SK-N-SH (cell line): Measurements from ENCODE around the gene DDAH1. TPM values are rescaled to one million over a fixed set of nuclear protein-coding genes. Genes with fewer than 3 reads are reported as not detected.

Source experiments
- CTCF ChIA-PET: fragments of 300-600, 350-600 bp; formaldehyde crosslinking; extraction: SDS; loops from one replicate; lab custom pipeline; 2021; lab: Yijun Ruan, JAX
- POLR2A ChIA-PET: fragments of 350-600 bp; sonication (Branson Sonifier 250); formaldehyde crosslinking; extraction: SDS; loops from one replicate; lab custom pipeline; 2020; ENCODE audit warnings: antibody characterized with exemption, inconsistent platforms; lab: Yijun Ruan, JAX
- DNase-seq: peaks from one replicate; pipeline ENCODE4 v3.0.0; 2012
- H2AFZ ChIP-seq: fragments of 200-600 bp; sonication (generic); 2 replicates; pipeline ENCODE4 v1.8.1; 2016; ENCODE audit warnings: antibody characterized with exemption, mild to moderate bottlenecking, low read depth
- H3F3A ChIP-seq: fragments of 200-600 bp; sonication (generic); replicated peaks from 2 replicates; pipeline ENCODE3; 2016; ENCODE audit warnings: antibody characterized with exemption, mild to moderate bottlenecking; ENCODE audit not compliant: insufficient read depth
- H3K27ac ChIP-seq, 2 experiments: fragments of 200-500 bp in 1 of 2; fragments of 200-600 bp in 1 of 2; sonication (Bioruptor generic) in 1 of 2; sonication (generic), shearing (Covaris generic) in 1 of 2; 2 replicates each; pipeline versions ENCODE4 v1.5.1 to v1.6.1; 2014 to 2016; ENCODE audit warnings: low read depth in 2 of 2, inconsistent platforms in 1 of 2, low read length in 1 of 2, mild to moderate bottlenecking in 1 of 2, mixed read lengths in 1 of 2
- H3K27me3 ChIP-seq: fragments of 200-600 bp; sonication (generic), shearing (Covaris generic); 2 replicates; pipeline ENCODE4 v1.6.1; 2016; ENCODE audit warnings: mixed run types; ENCODE audit not compliant: insufficient read depth
- H3K36me3 ChIP-seq, 2 experiments: fragments of 200-500 bp in 1 of 2; fragments of 200-600 bp in 1 of 2; sonication (Bioruptor generic) in 1 of 2; sonication (generic) in 1 of 2; replicated peaks in 1 of 2; 2 replicates each; pipeline versions ENCODE3 to v1.5.1; 2014 to 2016; ENCODE audit warnings: low read length in 1 of 2, mild to moderate bottlenecking in 1 of 2; ENCODE audit not compliant: insufficient read depth in 2 of 2, control insufficient read depth in 1 of 2
- H3K4me1 ChIP-seq, 2 experiments: fragments of 200-500 bp in 1 of 2; fragments of 200-600 bp in 1 of 2; sonication (Bioruptor generic) in 1 of 2; sonication (generic), shearing (Covaris generic) in 1 of 2; 2 replicates each; pipeline versions ENCODE4 v1.5.1 to v1.6.1; 2014 to 2016; ENCODE audit warnings: low read depth in 1 of 2, low read length in 1 of 2, mixed run types in 1 of 2; ENCODE audit not compliant: insufficient read depth in 2 of 2, control insufficient read depth in 1 of 2
- H3K4me2 ChIP-seq: fragments of 200-600 bp; sonication (generic), shearing (Covaris generic); 2 replicates; pipeline ENCODE4 v1.6.1; 2017; ENCODE audit warnings: mixed run types
- H3K4me3 ChIP-seq, 2 experiments: fragments of 200-500 bp in 1 of 2; fragments of 200-600 bp in 1 of 2; sonication (Bioruptor generic) in 1 of 2; sonication (generic), shearing (Covaris generic) in 1 of 2; 2 replicates each; pipeline versions ENCODE4 v1.5.1 to v1.8.1; 2014 to 2016; ENCODE audit warnings: low read depth in 2 of 2, inconsistent platforms in 1 of 2, low read length in 1 of 2, mild to moderate bottlenecking in 1 of 2, mixed read lengths in 1 of 2, moderate library complexity in 1 of 2
- H3K79me2 ChIP-seq: fragments of 200-600 bp; sonication (generic); 2 replicates; pipeline ENCODE4 v1.8.1; 2017; ENCODE audit warnings: mild to moderate bottlenecking; ENCODE audit not compliant: insufficient read depth
- H3K9ac ChIP-seq: fragments of 200-600 bp; sonication (generic); 2 replicates; pipeline ENCODE4 v1.6.1; 2017; ENCODE audit warnings: mixed run types
- H3K9me2 ChIP-seq: fragments of 200-600 bp; sonication (generic); 2 replicates; pipeline ENCODE4 v1.6.1; 2017; ENCODE audit warnings: mixed run types
- H3K9me3 ChIP-seq: fragments of 200-600 bp; sonication (generic); 2 replicates; pipeline ENCODE4 v1.6.1; 2017; ENCODE audit warnings: mixed run types, mild to moderate bottlenecking, moderate library complexity
- H4K20me1 ChIP-seq: fragments of 200-600 bp; sonication (generic); 2 replicates; pipeline ENCODE4 v1.6.1; 2017; ENCODE audit warnings: mild to moderate bottlenecking, mixed run types; ENCODE audit not compliant: insufficient read depth
- CTCF ChIP-seq: fragments of 200-600 bp; sonication (generic); IDR thresholded peaks from 2 replicates; pipeline ENCODE4 v1.6.1; 2017; ENCODE audit warnings: antibody characterized with exemption, mild to moderate bottlenecking, moderate library complexity
- ELF1 ChIP-seq: IDR thresholded peaks from 2 replicates; pipeline ENCODE4 v1.4.0; 2012
- EP300 ChIP-seq, 2 experiments: IDR thresholded peaks; 2 replicates each; pipeline versions ENCODE4 v1.4.0 to v1.6.1; 2012; ENCODE audit warnings: borderline replicate concordance in 1 of 2, low read depth in 1 of 2, low read length in 1 of 2
- FOSL2 ChIP-seq: IDR thresholded peaks from 2 replicates; pipeline ENCODE4 v1.4.0; 2012; ENCODE audit warnings: low read depth, mild to moderate bottlenecking, moderate library complexity, borderline replicate concordance
- FOXJ3 ChIP-seq: sonication (generic); formaldehyde crosslinking; IDR thresholded peaks from 2 replicates; pipeline ENCODE4 v1.5.1; 2020; ENCODE audit warnings: mild to moderate bottlenecking, missing genetic modification reagents
- FOXM1 ChIP-seq: IDR thresholded peaks from 2 replicates; pipeline ENCODE4 v1.4.0; 2012; ENCODE audit warnings: low read depth, mild to moderate bottlenecking
- JUND ChIP-seq: IDR thresholded peaks from 2 replicates; pipeline ENCODE4 v1.4.0; 2012
- MXI1 ChIP-seq: IDR thresholded peaks from 2 replicates; pipeline ENCODE4 v1.6.1; 2012; ENCODE audit warnings: mild to moderate bottlenecking, low read depth, low read length, improper control_type of control experiment
- NFIC ChIP-seq: IDR thresholded peaks from 2 replicates; pipeline ENCODE4 v1.4.0; 2012; ENCODE audit warnings: borderline replicate concordance
- PBX3 ChIP-seq: IDR thresholded peaks from 2 replicates; pipeline ENCODE4; 2012
- RFX5 ChIP-seq: IDR thresholded peaks from 2 replicates; pipeline ENCODE4 v1.6.1; 2012; ENCODE audit warnings: mild to moderate bottlenecking, improper control_type of control experiment, low read length
- TCF12 ChIP-seq: IDR thresholded peaks from 2 replicates; pipeline ENCODE4 v1.4.0; 2012
- TEAD4 ChIP-seq: IDR thresholded peaks from 2 replicates; pipeline ENCODE4 v1.4.0; 2012; ENCODE audit warnings: mild to moderate bottlenecking, borderline replicate concordance; ENCODE audit not compliant: insufficient read depth
- USF1 ChIP-seq: IDR thresholded peaks from 2 replicates; pipeline ENCODE4 v1.4.0; 2012; ENCODE audit warnings: low read depth, borderline replicate concordance
- ZBTB33 ChIP-seq: IDR thresholded peaks from 2 replicates; pipeline ENCODE4 v1.4.0; 2012; ENCODE audit warnings: low read depth, borderline replicate concordance
- WGBS: methylation state at CpG from one replicate; pipeline ENCODE4 v1.1.6; 2017; ENCODE audit warnings: low lambda C conversion rate; 5-methylcytosine and 5-hydroxymethylcytosine counted together
- polyA plus RNA-seq, 3 experiments: library from polyadenylated mRNA; depleted of rRNA; stranded (reverse); fragments of >200 nt; gene quantifications; 2 replicates each; pipeline ENCODE4 v1.2.3, GENCODE V29; 2012

The DDAH1 gene
- polyA plus RNA-seq, 1 of the 3 experiments (the other 2 are of a cell fraction), result 64.3 TPM

GRCh38 chr1:85342207-85342606 is 122.8 kb downstream of the DDAH1 start:
- POLR2A ChIA-PET, result no interaction called here
- Histone ChIP-seq H3K27me3 (no peaks in the 10 kb centered on the region), H3K4me3 (no peak overlapping the region), H3K4me2 (peak overlapping the region; percentile 60; the same call in 1 of the 2 replicates), H3K36me3 (peaks cover 2 to 14% of the 10 kb centered on the region in 2 experiments), H4K20me1 (no peaks in the 10 kb centered on the region), H3K9me3 (no peaks in the 10 kb centered on the region), H3K27ac (peak overlapping the region; percentile 70 to 98; a peak in 3 of 4 replicates), H2AFZ (no peak overlapping the region), H3F3A (peaks cover 57% of the 10 kb centered on the region), H3K9me2 (no peaks in the 10 kb centered on the region), H3K9ac (peak overlapping the region; percentile 67), H3K79me2 (peaks cover 68% of the 10 kb centered on the region), H3K4me1 (peaks cover 2 to 68% of the 10 kb centered on the region in 2 experiments)
- no peak for DNase-seq
- TF ChIP-seq JUND, result 0 out of 2 replicates have a peak, but pooled peaks have one; percentile 14
- TF ChIP-seq FOSL2, result peak; percentile 22; the same call in 1 of the 2 replicates
- no peak for TF ChIP-seq ZBTB33
- no peak for TF ChIP-seq PBX3
- 0 out of 2 replicates have a peak, but pooled peaks have one; percentile 16 for TF ChIP-seq TEAD4
- TF ChIP-seq CTCF, result no peak
- CTCF ChIA-PET, result interaction anchor here (1.1 to 3.1 kb wide), 4 partner anchors 34 to 351 kb away, joined by 3 to 13 read pairs (median 10); no protein-coding TSS in a partner anchor

- peaks cover 2 to 62% of the 10 kb centered on the region in 2 experiments for H3K4me1 ChIP-seq
- H2AFZ ChIP-seq, result no peak overlapping the region
- peaks cover 0 to 19% of the 10 kb centered on the region in 2 experiments for H3K36me3 ChIP-seq
- DNase-seq, result no peak
- H3K9me3 ChIP-seq, result no peaks in the 10 kb centered on the region
- H3K9me2 ChIP-seq, result no peaks in the 10 kb centered on the region
- POLR2A ChIA-PET, result no interaction called here
- no peak overlapping the region for H3K4me3 ChIP-seq
- CTCF ChIA-PET, result interaction anchor here (4.1 kb wide), 1 partner anchor 32 kb away, joined by 15 read pairs; no protein-coding TSS in a partner anchor
- H3K4me2 ChIP-seq, result no peak overlapping the region
- H3K79me2 ChIP-seq, result peaks cover 70% of the 10 kb centered on the region
- no peaks in the 10 kb centered on the region for H3K27me3 ChIP-seq
- TF ChIP-seq NFIC, result no peak
- TF ChIP-seq RFX5, result no peak
- no peak for TF ChIP-seq USF1
- TF ChIP-seq MXI1, result no peak
- TF ChIP-seq ELF1, result no peak
- no peak for TF ChIP-seq FOXM1
- TF ChIP-seq FOXJ3, result no peak
- no peak for TF ChIP-seq EP300 (IDR thresholded peaks at IDR 0.05; ENCODE audit: borderline replicate concordance in 1 of 2, low read depth in 1 of 2, low read length in 1 of 2)
- TF ChIP-seq TEAD4, result no peak
- TF ChIP-seq TCF12, result no peak
- no peak for TF ChIP-seq JUND
- no peak for TF ChIP-seq PBX3
- H3K27ac ChIP-seq, result peak overlapping the region in 1 of 2 experiments; percentile 98; a peak in 2 of 4 replicates
- 0 out of 2 replicates have a peak overlapping the region, but pooled peaks have one; percentile 17 for H3K9ac ChIP-seq
- 61% methylated on average over 3 of the region's 3 CpGs for WGBS
- H4K20me1 ChIP-seq, result no peaks in the 10 kb centered on the region
- peaks cover 56% of the 10 kb centered on the region for H3F3A ChIP-seq
These were observed 124.5 kb downstream of the DDAH1 start for GRCh38 chr1:85340427-85340826.
